DOHH2 (cell line): ENCODE data around the gene MALAT1.
A peak's percentile ranks its signal among the peaks of the same experiment; 100 is the strongest.

Experiments
- H3F3A ChIP-seq: fragments of 200-600 bp; sonication (generic), shearing (Covaris generic); 2 replicates; pipeline ENCODE4 v1.6.0; 2016; ENCODE audit warnings: antibody characterized with exemption, mild to moderate bottlenecking; ENCODE audit not compliant: control insufficient read depth, insufficient read depth
- H3K27ac ChIP-seq: fragments of 200-600 bp; sonication (generic); 2 replicates; pipeline ENCODE4 v1.5.1; 2014; ENCODE audit warnings: low read depth, mild to moderate bottlenecking, low read length, moderate library complexity
- H3K27me3 ChIP-seq: fragments of 200-600 bp; sonication (generic); 2 replicates; pipeline ENCODE4 v1.6.1; 2014; ENCODE audit warnings: mild to moderate bottlenecking, low read length, mixed read lengths; ENCODE audit not compliant: control insufficient read depth
- H3K36me3 ChIP-seq: fragments of 200-600 bp; sonication (generic); 2 replicates; pipeline ENCODE4 v1.6.1; 2014; ENCODE audit warnings: mild to moderate bottlenecking, low read length, moderate library complexity, mixed read lengths; ENCODE audit not compliant: control insufficient read depth
- H3K4me1 ChIP-seq: fragments of 200-600 bp; sonication (generic); 2 replicates; pipeline ENCODE4 v1.6.1; 2014; ENCODE audit warnings: mild to moderate bottlenecking, low read length, mixed read lengths; ENCODE audit not compliant: control insufficient read depth
- H3K4me2 ChIP-seq: fragments of 200-600 bp; sonication (generic); 2 replicates; pipeline ENCODE4 v1.6.0; 2014; ENCODE audit warnings: mild to moderate bottlenecking, low read length, moderate library complexity
- H3K4me3 ChIP-seq: fragments of 200-600 bp; sonication (generic); 2 replicates; pipeline ENCODE4 v1.5.1; 2014; ENCODE audit warnings: mild to moderate bottlenecking, low read length, mixed read lengths
- H3K79me2 ChIP-seq: fragments of 200-600 bp; sonication (generic); 2 replicates; pipeline ENCODE4 v1.6.1; 2014; ENCODE audit warnings: mild to moderate bottlenecking, low read length, mixed read lengths; ENCODE audit not compliant: control insufficient read depth
- H3K9me2 ChIP-seq: fragments of 200-600 bp; sonication (generic); replicated peaks from 2 replicates; pipeline ENCODE4 v1.6.1; 2014; ENCODE audit warnings: mild to moderate bottlenecking, low read length, mixed read lengths; ENCODE audit not compliant: control insufficient read depth
- H3K9me3 ChIP-seq: fragments of 200-600 bp; sonication (generic); 2 replicates; pipeline ENCODE4 v1.6.1; 2014; ENCODE audit warnings: antibody characterized with exemption, low read length, mixed read lengths; ENCODE audit not compliant: control insufficient read depth, insufficient read depth
- H4K20me1 ChIP-seq: fragments of 200-600 bp; sonication (generic); 2 replicates; pipeline ENCODE4 v1.6.0; 2014; ENCODE audit warnings: low read depth, mild to moderate bottlenecking, antibody characterized with exemption, low read length, moderate library complexity; ENCODE audit not compliant: control insufficient read depth, insufficient read depth
- CTCF ChIP-seq: fragments of 200-600 bp; sonication (generic); IDR thresholded peaks from one replicate; pipeline ENCODE4 v1.5.1; 2014; ENCODE audit warnings: antibody characterized with exemption, mild to moderate bottlenecking, low read depth, low read length; ENCODE audit not compliant: poor library complexity, severe bottlenecking
- EZH2phosphoT487 ChIP-seq: fragments of 200-600 bp; sonication (generic); IDR thresholded peaks from 2 replicates; pipeline ENCODE4 v1.6.1; 2017; ENCODE audit warnings: borderline replicate concordance, mild to moderate bottlenecking, antibody characterized with exemption, low read length, moderate library complexity, mixed read lengths

The MALAT1 gene

GRCh38 chr11:65501186-65501471 lies 2.3 kb downstream of the MALAT1 start:
- Histone ChIP-seq H3K27me3 (no peaks in the 10 kb centered on the region), H3K4me3 (peak overlapping the region; percentile 85), H3K4me1 (peaks cover 60% of the 10 kb centered on the region), H3K4me2 (peak overlapping the region; percentile 92), H3K9me3 (no peaks in the 10 kb centered on the region), H4K20me1 (peaks cover 48% of the 10 kb centered on the region), H3F3A (peaks cover 81% of the 10 kb centered on the region), H3K36me3 (peaks cover 77% of the 10 kb centered on the region), H3K79me2 (peaks cover 93% of the 10 kb centered on the region), H3K27ac (peak overlapping the region; percentile 99), H3K9me2 (no peaks in the 10 kb centered on the region)
- TF ChIP-seq EZH2phosphoT487 (no peak), CTCF (no peak)

GRCh38 chr11:65501472-65502273 lies 2.8 kb downstream of the MALAT1 start:
- Histone ChIP-seq H3K79me2 (peaks cover 92% of the 10 kb centered on the region), H3K4me3 (peak overlapping the region; percentile 85), H3K4me1 (peaks cover 60% of the 10 kb centered on the region), H3K9me3 (no peaks in the 10 kb centered on the region), H3K27me3 (no peaks in the 10 kb centered on the region), H3F3A (peaks cover 87% of the 10 kb centered on the region), H3K4me2 (peak overlapping the region; percentile 92), H3K36me3 (peaks cover 83% of the 10 kb centered on the region), H4K20me1 (peaks cover 48% of the 10 kb centered on the region), H3K27ac (peak overlapping the region; percentile 99), H3K9me2 (no peaks in the 10 kb centered on the region)
- TF ChIP-seq CTCF (no peak), EZH2phosphoT487 (no peak)

GRCh38 chr11:65502274-65502554 lies 3.4 kb downstream of the MALAT1 start:
- Histone ChIP-seq H3K4me2 (peak overlapping the region; percentile 92), H3K36me3 (peaks cover 84% of the 10 kb centered on the region), H3K79me2 (peaks cover 87% of the 10 kb centered on the region), H3K9me3 (no peaks in the 10 kb centered on the region), H3K4me1 (peaks cover 60% of the 10 kb centered on the region), H3K27me3 (no peaks in the 10 kb centered on the region), H3K27ac (peak overlapping the region; percentile 99; the same call in 1 of the 2 replicates), H3F3A (peaks cover 92% of the 10 kb centered on the region), H4K20me1 (peaks cover 48% of the 10 kb centered on the region), H3K9me2 (no peaks in the 10 kb centered on the region), H3K4me3 (peak overlapping the region; percentile 85)
- TF ChIP-seq CTCF: no peak
- TF ChIP-seq EZH2phosphoT487: no peak
